B cell (primary cell): Measurements from ENCODE around the gene KLK10. TPM values are rescaled to one million over a fixed set of nuclear protein-coding genes. Genes with fewer than 3 reads are reported as not detected.

Experiments used
- ATAC-seq: fragments of 200-7000 bp; cut with Tn5 transposase; one replicate; pipeline ENCODE4 v1.10.0; 2021; ENCODE audit warnings: low read depth, mild to moderate bottlenecking, moderate number of reproducible peaks, moderate library complexity
- CTCF ChIA-PET: fragments of 350-600 bp; sonication (Branson Sonifier 250); formaldehyde crosslinking; loops from one replicate; lab custom pipeline; 2021; ENCODE audit warnings: antibody characterized with exemption, inconsistent platforms; lab: Charles Lee
- POLR2A ChIA-PET: fragments of 350-600 bp; sonication (Branson Sonifier 250); formaldehyde crosslinking; loops from one replicate; lab custom pipeline; 2021; ENCODE audit warnings: antibody characterized with exemption; lab: Charles Lee
- DNase-seq: peaks from one replicate; pipeline ENCODE4 v3.0.0; 2013
- H2AFZ ChIP-seq: 2 replicates; pipeline ENCODE4 v1.6.1; 2012; ENCODE audit warnings: mild to moderate bottlenecking, low read depth, low read length; ENCODE audit not compliant: insufficient read depth, poor library complexity, severe bottlenecking
- H3K27ac ChIP-seq, 2 donors: 1 replicate in 1 of 2; 2 replicates in 1 of 2; pipeline ENCODE4 v1.5.1; 2012 to 2013; ENCODE audit warnings: low read length in 2 of 2, mild to moderate bottlenecking in 2 of 2, moderate library complexity in 1 of 2
- H3K27me3 ChIP-seq, 4 experiments: fragments of 200-600 bp in 1 of 4; sonication (generic) in 1 of 4; replicated peaks in 1 of 4; 1 replicate in 2 of 4; 2 replicates in 2 of 4; pipeline versions ENCODE4 v1.6.1 to v1.7.0; 2013 to 2016; ENCODE audit warnings: low read length in 3 of 4, mild to moderate bottlenecking in 2 of 4, mixed read lengths in 1 of 4, moderate library complexity in 1 of 4; ENCODE audit not compliant: insufficient read depth in 4 of 4, control insufficient read depth in 3 of 4; ENCODE audit errors: control extremely low read depth in 1 of 4
- H3K36me3 ChIP-seq, 2 experiments: replicated peaks in 1 of 2; 1 replicate in 1 of 2; 2 replicates in 1 of 2; pipeline versions ENCODE4 v1.6.1 to v1.7.1; 2013; ENCODE audit warnings: low read length in 1 of 2; ENCODE audit not compliant: insufficient read depth in 2 of 2, control insufficient read depth in 1 of 2; ENCODE audit errors: control extremely low read depth in 1 of 2, extremely low read depth in 1 of 2
- H3K4me1 ChIP-seq, 2 donors: fragments of 200-600 bp in 1 of 2; sonication (generic) in 1 of 2; 1 replicate in 1 of 2; 2 replicates in 1 of 2; pipeline versions ENCODE4 v1.5.1 to v1.6.1; 2013 to 2017; ENCODE audit warnings: low read length in 2 of 2; ENCODE audit not compliant: control insufficient read depth in 2 of 2, insufficient read depth in 2 of 2
- H3K4me2 ChIP-seq: replicated peaks from 2 replicates; pipeline ENCODE3; 2012; ENCODE audit warnings: mild to moderate bottlenecking, low read depth, low read length; ENCODE audit not compliant: poor library complexity, severe bottlenecking
- H3K4me3 ChIP-seq, 5 experiments: fragments of 200-600 bp in 1 of 5; sonication (generic) in 1 of 5; 1 replicate in 3 of 5; 2 replicates in 2 of 5; pipeline versions ENCODE4 v1.5.1 to v1.7.0; 2011 to 2016; ENCODE audit warnings: low read length in 4 of 5, mild to moderate bottlenecking in 4 of 5, low read depth in 2 of 5, control low read depth in 1 of 5, moderate library complexity in 1 of 5; ENCODE audit not compliant: insufficient read depth in 1 of 5; ENCODE audit errors: control extremely low read depth in 1 of 5, extremely low read depth in 1 of 5
- H3K79me2 ChIP-seq: fragments of 200-600 bp; sonication (generic); one replicate; pipeline ENCODE4 v1.6.0; 2016; ENCODE audit warnings: low read length; ENCODE audit not compliant: control insufficient read depth, insufficient read depth
- H3K9ac ChIP-seq: fragments of 200-600 bp; sonication (generic); 2 replicates; pipeline ENCODE4 v1.6.1; 2017; ENCODE audit warnings: mild to moderate bottlenecking, low read length, moderate library complexity
- H3K9me3 ChIP-seq, 3 donors: one replicate each; pipeline versions ENCODE4 v1.6.1 to v1.7.1; 2013; ENCODE audit warnings: low read length in 2 of 3; ENCODE audit not compliant: control insufficient read depth in 2 of 3, insufficient read depth in 1 of 3; ENCODE audit errors: control extremely low read depth in 1 of 3
- H4K20me1 ChIP-seq: 2 replicates; pipeline ENCODE4 v1.6.0; 2012; ENCODE audit warnings: mild to moderate bottlenecking, low read length; ENCODE audit not compliant: insufficient read depth, control insufficient read depth, poor library complexity, severe bottlenecking
- H3K27ac Mint-ChIP-seq: one replicate; pipeline ENCODE4 v1.8.0; 2021; ENCODE audit warnings: mixed read lengths
- H3K27me3 Mint-ChIP-seq: one replicate; pipeline ENCODE4 v1.8.0; 2021; ENCODE audit warnings: mixed read lengths
- H3K4me1 Mint-ChIP-seq: one replicate; pipeline ENCODE4 v1.8.0; 2021; ENCODE audit warnings: mixed read lengths
- H3K4me3 Mint-ChIP-seq: one replicate; pipeline ENCODE4 v1.8.0; 2021; ENCODE audit warnings: mixed read lengths
- H3K9me3 Mint-ChIP-seq: one replicate; pipeline ENCODE4 v1.8.0; 2022; ENCODE audit warnings: mixed read lengths; ENCODE audit not compliant: insufficient read depth
- CTCF ChIP-seq: fragments of 200-600 bp; IDR thresholded peaks from one replicate; pipeline ENCODE4 v1.8.0; 2022; ENCODE audit warnings: antibody characterized with exemption, mild to moderate bottlenecking
- EZH2 ChIP-seq: IDR thresholded peaks from 2 replicates; pipeline ENCODE4 v1.6.1; 2012; ENCODE audit warnings: borderline replicate concordance, low read depth, mild to moderate bottlenecking, moderate library complexity, low read length; ENCODE audit not compliant: insufficient read depth, poor library complexity, severe bottlenecking
- WGBS: methylation state at CpG from one replicate; pipeline ENCODE4 v1.1.5; 2013; ENCODE audit warnings: missing lambda C conversion rate; ENCODE audit not compliant: insufficient coverage; 5-methylcytosine and 5-hydroxymethylcytosine counted together
- intact Hi-C: fragments of 100-400 bp; cut with micrococcal nuclease; formaldehyde crosslinking; loops from one replicate; pipeline ENCODE4 v1.10.0; 2022
- polyA plus RNA-seq: library from polyadenylated mRNA; depleted of rRNA; stranded (reverse); fragments of >200 nt; gene quantifications from 2 replicates; pipeline ENCODE4 v1.2.3, GENCODE V29; 2012
- total RNA-seq, 2 donors: library from RNA; stranded (reverse); fragments of 120-200 nt in 1 of 2; gene quantifications; 1 replicate in 1 of 2; 2 replicates in 1 of 2; pipeline versions ENCODE4 v1.2.3 to v1.2.4, GENCODE V29; 2013 to 2022

The KLK10 gene
- total and polyA plus RNA-seq, 2 donors (not counting 1 experiment from before 2014, with no cell fraction given): not detected

DNA sequence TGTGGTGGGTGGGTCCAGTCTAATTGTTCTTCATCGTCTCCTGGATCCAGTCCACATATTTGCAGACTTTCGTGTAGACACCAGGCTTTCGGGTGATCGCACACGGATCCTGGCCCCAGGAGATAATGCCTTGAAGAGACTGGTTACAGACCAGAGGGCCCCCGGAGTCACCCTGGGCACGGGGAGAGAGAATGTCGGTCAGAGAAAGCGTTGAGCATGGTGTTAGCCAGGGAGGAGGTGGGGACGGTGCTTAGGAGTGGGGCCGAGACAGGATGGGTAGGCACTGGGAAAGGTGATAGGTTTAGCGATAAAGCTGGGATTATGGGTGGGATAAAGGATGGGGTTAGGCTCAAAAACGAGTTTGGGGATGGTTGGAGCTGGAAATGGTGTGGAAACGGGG is 3.0 kb upstream of the KLK10 start:
- H3K27ac Mint-ChIP-seq: no peak overlapping the region
- DNase-seq (no peak), ATAC-seq (no peak)
- Histone ChIP-seq H3K79me2 (no peaks in the 10 kb centered on the region), H3K9ac (no peak overlapping the region), H3K9me3 (peaks cover 0 to 14% (median 0%) of the 10 kb centered on the region in 3 donors), H3K4me2 (no peak overlapping the region), H4K20me1 (no peaks in the 10 kb centered on the region), H3K4me3 (no peak overlapping the region), H3K27me3 (peaks cover 0 to 21% (median 9%) of the 10 kb centered on the region in 4 experiments), H2AFZ (no peak overlapping the region), H3K36me3 (no peaks in the 10 kb centered on the region), H3K27ac (no peak overlapping the region), H3K4me1 (peaks cover 0 to 9% of the 10 kb centered on the region in 2 donors)
- peaks cover 37% of the 10 kb centered on the region for H3K27me3 Mint-ChIP-seq
- intact Hi-C loops: loop anchor here (5.0 kb wide), 1 partner anchor 640 kb away; no protein-coding TSS in a partner anchor
- no peaks in the 10 kb centered on the region for H3K9me3 Mint-ChIP-seq
- TF ChIP-seq CTCF: no peak
- no peak for TF ChIP-seq EZH2
- peaks cover 7% of the 10 kb centered on the region for H3K4me1 Mint-ChIP-seq
- CTCF ChIA-PET: no interaction called here
- H3K4me3 Mint-ChIP-seq: no peak overlapping the region
- POLR2A ChIA-PET: no interaction called here
- WGBS: 73% methylated on average over 14 of the region's 14 CpGs

DNA sequence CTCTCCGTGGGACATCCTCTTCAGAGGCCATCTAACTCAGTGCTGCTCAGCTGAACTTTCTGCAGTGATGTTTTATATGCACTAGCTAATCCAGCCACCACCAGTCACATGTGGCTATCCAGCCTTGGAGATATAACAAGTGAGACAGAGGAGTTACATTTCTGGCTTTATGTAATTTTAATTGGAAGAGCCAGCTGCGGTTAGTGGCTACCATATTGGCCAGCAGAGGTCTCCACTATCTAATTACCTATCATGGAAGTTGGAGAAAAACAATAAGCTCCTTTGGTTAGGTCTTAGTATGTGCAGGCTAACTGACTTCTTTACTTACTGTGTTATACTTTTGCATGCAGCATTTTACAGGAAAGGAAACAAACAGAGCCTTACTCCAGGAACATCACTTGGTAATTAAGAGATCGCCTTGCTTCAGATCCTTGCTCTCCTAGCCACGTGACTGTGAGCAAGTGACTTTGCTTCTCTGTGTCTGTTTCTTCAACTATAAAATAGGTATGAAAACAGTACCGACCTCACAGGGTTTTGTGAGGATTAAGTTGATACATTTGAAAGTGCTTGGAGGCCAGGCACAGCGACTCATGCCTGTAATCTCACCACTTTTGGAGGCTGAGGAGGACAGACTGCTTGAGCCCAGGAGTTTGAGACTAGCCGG is 1.6 kb upstream of the KLK10 start:
- H4K20me1 ChIP-seq: no peaks in the 10 kb centered on the region
- Mint-ChIP-seq H3K27ac (no peak overlapping the region), H3K27me3 (peaks cover 40% of the 10 kb centered on the region), H3K4me1 (peaks cover 15% of the 10 kb centered on the region), H3K4me3 (no peak overlapping the region), H3K9me3 (no peaks in the 10 kb centered on the region)
- CTCF ChIA-PET: interaction anchor here (0.9 to 1.0 kb wide), 2 partner anchors 14 to 148 kb away, joined by 3 to 4 read pairs; partner anchors contain the start of gene KLK12
- peaks cover 0 to 34% (median 19%) of the 10 kb centered on the region in 4 experiments for H3K27me3 ChIP-seq
- no peak overlapping the region for H3K9ac ChIP-seq
- DNase-seq (no peak), ATAC-seq (no peak)
- no peaks in the 10 kb centered on the region for H3K36me3 ChIP-seq
- peaks cover 0 to 25% (median 0%) of the 10 kb centered on the region in 3 donors for H3K9me3 ChIP-seq
- intact Hi-C loops: loop anchor here (5.0 kb wide), 1 partner anchor 641 kb away; no protein-coding TSS in a partner anchor
- no peaks in the 10 kb centered on the region for H3K79me2 ChIP-seq
- 64% methylated on average over 3 of the region's 7 CpGs for WGBS
- H3K27ac ChIP-seq: no peak overlapping the region
- no peak overlapping the region for H3K4me2 ChIP-seq
- peaks cover 7 to 15% of the 10 kb centered on the region in 2 donors for H3K4me1 ChIP-seq
- H3K4me3 ChIP-seq: no peak overlapping the region
- POLR2A ChIA-PET: no interaction called here
- H2AFZ ChIP-seq: no peak overlapping the region
- TF ChIP-seq CTCF (peak; percentile 39), EZH2 (no peak)
